Keratinocyte (primary cell): Measurements from ENCODE around the gene WWC2. TPM values are rescaled to one million over a fixed set of nuclear protein-coding genes. Genes with fewer than 3 reads are reported as not detected.
A peak's percentile ranks its signal among the peaks of the same experiment; 100 is the strongest.

Experiments used
- DNase-seq: peaks from one replicate; pipeline ENCODE4 v3.0.0-alpha.2; 2011; ENCODE audit warnings: low read depth, missing footprints, low spot score
- FAIRE-seq: peaks from 2 replicates; lab custom pipeline; 2011; peaks lifted over from hg19 to GRCh38; lab: Jason Lieb, UNC
- H2AFZ ChIP-seq: 2 replicates; pipeline ENCODE4 v1.6.0; 2012; ENCODE audit warnings: low read length, control low read depth, inconsistent platforms; ENCODE audit not compliant: control insufficient read depth
- H3K27ac ChIP-seq: 2 replicates; pipeline ENCODE4 v1.5.1; 2011; ENCODE audit warnings: low read length; ENCODE audit not compliant: control insufficient read depth, insufficient read depth
- H3K27me3 ChIP-seq: 3 replicates; pipeline ENCODE4 v1.6.0; 2011; ENCODE audit warnings: low read length; ENCODE audit not compliant: control insufficient read depth, insufficient read depth; ENCODE audit errors: extremely low read depth
- H3K36me3 ChIP-seq, 2 experiments: 2 replicates in 1 of 2; 3 replicates in 1 of 2; pipeline ENCODE4 v1.5.1; 2011; ENCODE audit warnings: low read length in 2 of 2, mild to moderate bottlenecking in 1 of 2; ENCODE audit not compliant: control insufficient read depth in 2 of 2, insufficient read depth in 2 of 2; ENCODE audit errors: extremely low read depth in 1 of 2
- H3K4me1 ChIP-seq: 3 replicates; pipeline ENCODE4 v1.5.1; 2011; ENCODE audit warnings: low read length; ENCODE audit not compliant: control insufficient read depth, insufficient read depth; ENCODE audit errors: extremely low read depth
- H3K4me2 ChIP-seq: 3 replicates; pipeline ENCODE4 v1.6.0; 2011; ENCODE audit warnings: low read depth, low read length; ENCODE audit not compliant: control insufficient read depth, insufficient read depth; ENCODE audit errors: extremely low read depth
- H3K4me3 ChIP-seq, 3 experiments: fragments of 200-600 bp in 1 of 3; sonication (generic) in 1 of 3; 2 replicates in 2 of 3; 3 replicates in 1 of 3; pipeline ENCODE4 v1.5.1; 2011 to 2016; ENCODE audit warnings: low read length in 3 of 3, mild to moderate bottlenecking in 3 of 3, control low read depth in 2 of 3, inconsistent platforms in 1 of 3, low read depth in 1 of 3, mixed read lengths in 1 of 3, mixed run types in 1 of 3, moderate library complexity in 1 of 3; ENCODE audit not compliant: control insufficient read depth in 2 of 3, insufficient read depth in 2 of 3; ENCODE audit errors: extremely low read depth in 1 of 3
- H3K79me2 ChIP-seq: 2 replicates; pipeline ENCODE4 v1.6.0; 2012; ENCODE audit warnings: low read length; ENCODE audit not compliant: control insufficient read depth, insufficient read depth
- H3K9ac ChIP-seq: 3 replicates; pipeline ENCODE4 v1.6.0; 2011; ENCODE audit warnings: low read length; ENCODE audit not compliant: control insufficient read depth, insufficient read depth; ENCODE audit errors: extremely low read depth
- H3K9me1 ChIP-seq: 3 replicates; pipeline ENCODE4 v1.6.0; 2011; ENCODE audit warnings: low read length; ENCODE audit not compliant: control insufficient read depth, insufficient read depth; ENCODE audit errors: extremely low read depth
- H3K9me3 ChIP-seq: 2 replicates; pipeline ENCODE4 v1.5.1; 2012; ENCODE audit warnings: low read depth, low read length; ENCODE audit not compliant: control insufficient read depth
- H4K20me1 ChIP-seq: 3 replicates; pipeline ENCODE4 v1.6.0; 2011; ENCODE audit warnings: low read length; ENCODE audit not compliant: control insufficient read depth, insufficient read depth; ENCODE audit errors: extremely low read depth
- CTCF ChIP-seq, 3 experiments: IDR thresholded peaks in 1 of 3; conservative IDR thresholded peaks in 1 of 3; optimal IDR thresholded peaks in 1 of 3; 2 replicates in 2 of 3; 3 replicates in 1 of 3; pipeline versions ENCODE3 to v1.5.1; 2011; ENCODE audit warnings: low read length in 3 of 3, mild to moderate bottlenecking in 3 of 3, moderate library complexity in 2 of 3, control low read depth in 1 of 3, inconsistent platforms in 1 of 3; ENCODE audit not compliant: insufficient read depth in 2 of 3; ENCODE audit errors: extremely low read depth in 1 of 3
- EZH2 ChIP-seq: IDR thresholded peaks from one replicate; pipeline ENCODE4 v1.6.1; 2012; ENCODE audit warnings: inconsistent platforms, mild to moderate bottlenecking, low read length, moderate library complexity
- dilution Hi-C: fragments of 300-500 bp; cut with MboI; formaldehyde crosslinking; loops from one replicate; pipeline ENCODE4 v1.7.0; 2020; ENCODE audit warnings: low sequenced_read_pairs; ENCODE audit not compliant: extremely low pct_ligation_motif_present
- polyA plus RNA-seq, 5 experiments: library from polyadenylated mRNA; depleted of rRNA in 3 of 5; stranded (reverse) in 3 of 5; stranded (forward) in 1 of 5; unstranded in 1 of 5; fragments of >200 nt; gene quantifications; 1 replicate in 1 of 5; 2 replicates in 3 of 5; 3 replicates in 1 of 5; pipeline versions ENCODE4 v1.2.1 to v1.2.3, GENCODE V29; 2011 to 2012; ENCODE audit warnings: missing spikeins in 2 of 5, low read depth in 1 of 5, low replicate concordance in 1 of 5

Gene WWC2
- polyA plus RNA-seq, 1 donor (not counting 4 experiments of a cell fraction or from before 2014, with no cell fraction given): 15.4 TPM

GRCh38 chr4:183355405-183355804 is 256.3 kb downstream of the WWC2 start:
- Histone ChIP-seq H3K9me1 (no peaks in the 10 kb centered on the region), H3K4me1 (peaks cover 52% of the 10 kb centered on the region), H3K27ac (peak overlapping the region; percentile 39), H4K20me1 (no peaks in the 10 kb centered on the region), H3K27me3 (no peaks in the 10 kb centered on the region), H3K79me2 (no peaks in the 10 kb centered on the region), H2AFZ (no peak overlapping the region), H3K36me3 (no peaks in the 10 kb centered on the region), H3K9ac (no peak overlapping the region), H3K4me2 (peak overlapping the region; percentile 18), H3K4me3 (no peak overlapping the region), H3K9me3 (no peaks in the 10 kb centered on the region)
- FAIRE-seq (peak; percentile 94), DNase-seq (no peak)
- dilution Hi-C loops: no loop called here
- no peak for TF ChIP-seq EZH2
- TF ChIP-seq CTCF (optimal IDR thresholded peaks at IDR 0.05 in 1 of 3, IDR thresholded peaks at IDR 0.05 in 1 of 3, conservative IDR thresholded peaks at IDR 0.05 in 1 of 3; ENCODE audit: extremely low read depth in 1 of 3, insufficient read depth in 2 of 3, low read length in 3 of 3): no peak

- H3K27ac ChIP-seq: peak overlapping the region; percentile 39
- TF ChIP-seq EZH2 (no peak), CTCF (optimal IDR thresholded peaks at IDR 0.05 in 1 of 3, IDR thresholded peaks at IDR 0.05 in 1 of 3, conservative IDR thresholded peaks at IDR 0.05 in 1 of 3; ENCODE audit: extremely low read depth in 1 of 3, insufficient read depth in 2 of 3, low read length in 3 of 3) (no peak)
- no peaks in the 10 kb centered on the region for H3K9me3 ChIP-seq
- DNase-seq (no peak), FAIRE-seq (no peak)
- H2AFZ ChIP-seq: peak overlapping the region; percentile 36
- H3K4me1 ChIP-seq: peaks cover 51% of the 10 kb centered on the region
- peak overlapping the region; percentile 67 for H3K4me2 ChIP-seq
- H4K20me1 ChIP-seq: no peaks in the 10 kb centered on the region
- H3K4me3 ChIP-seq: no peak overlapping the region
- no peaks in the 10 kb centered on the region for H3K79me2 ChIP-seq
- no peak overlapping the region for H3K9ac ChIP-seq
- no peaks in the 10 kb centered on the region for H3K36me3 ChIP-seq
- H3K27me3 ChIP-seq: no peaks in the 10 kb centered on the region
- H3K9me1 ChIP-seq: no peaks in the 10 kb centered on the region
- dilution Hi-C loops: no loop called here
Observed at GRCh38 chr4:183356173-183356830, 257.2 kb downstream of the WWC2 start.
